B cell (primary cell): ENCODE measurements around the gene CTNNA2.

Experiments
- EZH2 ChIP-seq: IDR thresholded peaks from 2 replicates; pipeline ENCODE4 v1.6.1; 2012; ENCODE audit warnings: borderline replicate concordance, low read depth, mild to moderate bottlenecking, moderate library complexity, low read length; ENCODE audit not compliant: insufficient read depth, poor library complexity, severe bottlenecking
- TF ChIP-seq, protein P1 (sequence below): fragments of 200-600 bp; IDR thresholded peaks from one replicate; pipeline ENCODE4 v1.8.0; 2022; ENCODE audit warnings: antibody characterized with exemption, mild to moderate bottlenecking

DNA sequence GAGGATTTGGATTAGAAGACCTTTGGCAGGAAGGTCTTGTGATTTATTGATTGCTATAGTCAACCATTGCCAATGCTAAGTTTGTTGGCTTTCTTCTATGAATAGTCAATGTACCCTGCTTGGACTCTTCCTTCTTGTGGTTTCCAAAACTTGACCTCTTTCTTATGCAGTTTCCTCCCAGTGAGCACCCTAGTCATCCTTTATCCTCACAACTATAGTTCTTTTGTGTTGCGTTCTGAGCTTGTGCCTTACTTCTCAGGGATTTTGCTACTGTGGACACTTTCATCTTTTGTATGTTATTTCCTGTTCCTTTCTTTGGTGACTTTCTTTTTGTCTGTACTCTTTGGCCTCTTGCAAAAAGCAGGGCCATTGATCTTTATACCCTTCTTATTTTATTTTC is 623.5 kb downstream of the CTNNA2 start:
- no peak for TF ChIP-seq EZH2
- TF ChIP-seq, protein P1, sequence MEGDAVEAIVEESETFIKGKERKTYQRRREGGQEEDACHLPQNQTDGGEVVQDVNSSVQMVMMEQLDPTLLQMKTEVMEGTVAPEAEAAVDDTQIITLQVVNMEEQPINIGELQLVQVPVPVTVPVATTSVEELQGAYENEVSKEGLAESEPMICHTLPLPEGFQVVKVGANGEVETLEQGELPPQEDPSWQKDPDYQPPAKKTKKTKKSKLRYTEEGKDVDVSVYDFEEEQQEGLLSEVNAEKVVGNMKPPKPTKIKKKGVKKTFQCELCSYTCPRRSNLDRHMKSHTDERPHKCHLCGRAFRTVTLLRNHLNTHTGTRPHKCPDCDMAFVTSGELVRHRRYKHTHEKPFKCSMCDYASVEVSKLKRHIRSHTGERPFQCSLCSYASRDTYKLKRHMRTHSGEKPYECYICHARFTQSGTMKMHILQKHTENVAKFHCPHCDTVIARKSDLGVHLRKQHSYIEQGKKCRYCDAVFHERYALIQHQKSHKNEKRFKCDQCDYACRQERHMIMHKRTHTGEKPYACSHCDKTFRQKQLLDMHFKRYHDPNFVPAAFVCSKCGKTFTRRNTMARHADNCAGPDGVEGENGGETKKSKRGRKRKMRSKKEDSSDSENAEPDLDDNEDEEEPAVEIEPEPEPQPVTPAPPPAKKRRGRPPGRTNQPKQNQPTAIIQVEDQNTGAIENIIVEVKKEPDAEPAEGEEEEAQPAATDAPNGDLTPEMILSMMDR, result no peak
